ENCODE data around the gene MSI2. TPM values are rescaled to one million over a fixed set of nuclear protein-coding genes. Genes with fewer than 3 reads are reported as not detected.

The MSI2 gene
- total RNA-seq, 2 donors from 2014 or later = 53.1 to 74.0 TPM

- Histone ChIP-seq H3K9me3 (no peaks in the 10 kb centered on the region), H3K27me3 (replicated peaks; ENCODE audit: insufficient read depth) (no peaks in the 10 kb centered on the region), H3K4me1 (replicated peaks) (peaks cover 15% of the 10 kb centered on the region), H3K36me3 (no peaks in the 10 kb centered on the region), H3K4me3 (no peak overlapping the region), H3K27ac (no peak overlapping the region)
- TF ChIP-seq POLR2A (IDR thresholded peaks at IDR 0.05) (no peak), CTCF (IDR thresholded peaks at IDR 0.05) (no peak), POLR2AphosphoS5 (IDR thresholded peaks at IDR 0.05) (no peak)
- DNase-seq (ENCODE audit: low spot score) = no peak
- WGBS = 88% methylated on average over 13 of the region's 13 CpGs
- intact Hi-C loops (cut with DNase I) = loop anchor here (10.0 kb wide), 1 partner anchor 234 kb away; no protein-coding TSS in a partner anchor
Measured at GRCh38 chr17:57601143-57601735, 344.9 kb downstream of the MSI2 start.

- Histone ChIP-seq H3K4me3 (no peak overlapping the region), H3K4me1 (replicated peaks) (peaks cover 16% of the 10 kb centered on the region), H3K27ac (peak overlapping the region in 1 of 2 donors; percentile 1), H3K36me3 (no peaks in the 10 kb centered on the region), H3K9me3 (no peaks in the 10 kb centered on the region), H3K27me3 (replicated peaks; ENCODE audit: insufficient read depth) (no peaks in the 10 kb centered on the region)
- TF ChIP-seq POLR2A (IDR thresholded peaks at IDR 0.05) (no peak), POLR2AphosphoS5 (IDR thresholded peaks at IDR 0.05) (no peak), CTCF (IDR thresholded peaks at IDR 0.05) (no peak)
- 84% methylated on average over 6 of the region's 6 CpGs for WGBS
- intact Hi-C loops (cut with DNase I) = loop anchor here (10.0 kb wide), 1 partner anchor 232 kb away; no protein-coding TSS in a partner anchor
- DNase-seq (ENCODE audit: low spot score) = no peak
Measured at GRCh38 chr17:57602896-57603295, 346.6 kb downstream of the MSI2 start.

GRCh38 chr17:57603546-57603945 lies 347.2 kb downstream of the MSI2 start:
- DNase-seq (ENCODE audit: low spot score) = peak; percentile 58
- Histone ChIP-seq H3K27ac (peak overlapping the region; percentile 1 to 13), H3K36me3 (no peaks in the 10 kb centered on the region), H3K4me3 (no peak overlapping the region), H3K27me3 (replicated peaks; ENCODE audit: insufficient read depth) (no peaks in the 10 kb centered on the region), H3K9me3 (no peaks in the 10 kb centered on the region), H3K4me1 (replicated peaks) (peaks cover 16% of the 10 kb centered on the region)
- intact Hi-C loops (cut with DNase I) = loop anchor here (10.0 kb wide), 1 partner anchor 231 kb away; no protein-coding TSS in a partner anchor
- WGBS = 58% methylated on average over 3 of the region's 3 CpGs
- no peak for TF ChIP-seq CTCF (IDR thresholded peaks at IDR 0.05)
- no peak for TF ChIP-seq POLR2A (IDR thresholded peaks at IDR 0.05)
- peak; percentile 42 for TF ChIP-seq POLR2AphosphoS5 (IDR thresholded peaks at IDR 0.05)

- H3K27me3 ChIP-seq (replicated peaks; ENCODE audit: insufficient read depth) = no peaks in the 10 kb centered on the region
- 59% methylated on average over 5 of the region's 5 CpGs for WGBS
- peak; percentile 31 for DNase-seq (ENCODE audit: low spot score)
- peak overlapping the region; percentile 1 to 13 for H3K27ac ChIP-seq
- peaks cover 16% of the 10 kb centered on the region for H3K4me1 ChIP-seq (replicated peaks)
- H3K4me3 ChIP-seq = no peak overlapping the region
- TF ChIP-seq POLR2AphosphoS5 (IDR thresholded peaks at IDR 0.05) = no peak
- TF ChIP-seq CTCF (IDR thresholded peaks at IDR 0.05) = no peak
- intact Hi-C loops (cut with DNase I) = loop anchor here (10.0 kb wide), 1 partner anchor 231 kb away; no protein-coding TSS in a partner anchor
- H3K9me3 ChIP-seq = no peaks in the 10 kb centered on the region
- H3K36me3 ChIP-seq = no peaks in the 10 kb centered on the region
Measured at GRCh38 chr17:57603978-57604377, 347.7 kb downstream of the MSI2 start.
